Ovary (tissue), 3 donors: ENCODE measurements around the gene IL11RA.

Experiments used
- CTCF ChIP-seq, 3 donors: fragments of 450-650 bp in 2 of 3; fragments of 200-600 bp in 1 of 3; IDR thresholded peaks; one replicate each; pipeline versions ENCODE4 v1.5.1 to v1.8.0; 2016 to 2022; ENCODE audit warnings: antibody characterized with exemption in 3 of 3, mild to moderate bottlenecking in 1 of 3
- EP300 ChIP-seq: sonication (generic); formaldehyde crosslinking; IDR thresholded peaks from one replicate; pipeline ENCODE4 v1.6.1; 2017; ENCODE audit warnings: antibody characterized with exemption
- POLR2A ChIP-seq: fragments of 450-650 bp; IDR thresholded peaks from one replicate; pipeline ENCODE4 v1.6.1; 2017; ENCODE audit warnings: antibody characterized with exemption, mild to moderate bottlenecking, moderate library complexity
- donor health status: DM: no; HTN: no; CAD: no.

- TF ChIP-seq EP300 (no peak), CTCF (IDR thresholded peaks at IDR 0.05) (no peak), POLR2A (no peak)
Observed at GRCh38 chr9:34655394-34655793, 3.4 kb downstream of the IL11RA start.
